HepG2 (cell line): ENCODE data around the gene WNT5B. TPM values are rescaled to one million over a fixed set of nuclear protein-coding genes. Genes with fewer than 3 reads are reported as not detected.

ENCODE experiments used
- AHR ChIP-seq: IDR thresholded peaks from 2 replicates; pipeline ENCODE4 v1.6.1; 2018; ENCODE audit warnings: missing genetic modification reagents, missing compliant biosample characterization
- ARNT ChIP-seq: fragments of 450-650 bp; IDR thresholded peaks from 2 replicates; pipeline ENCODE4 v1.6.1; 2017
- HNRNPUL1 ChIP-seq: fragments of 200-400 bp; formaldehyde crosslinking; IDR thresholded peaks from 2 replicates; pipeline ENCODE4 v1.6.1; 2017; ENCODE audit warnings: low read depth, mild to moderate bottlenecking, low read length, moderate library complexity
- KMT2B ChIP-seq: IDR thresholded peaks from 2 replicates; pipeline ENCODE4 v1.6.1; 2016; ENCODE audit warnings: missing genetic modification reagents, missing compliant biosample characterization
- MBD4 ChIP-seq: IDR thresholded peaks from 2 replicates; pipeline ENCODE4 v1.6.1; 2012; ENCODE audit warnings: low read length, inconsistent platforms, borderline replicate concordance
- NFE2L1 ChIP-seq: sonication (generic); formaldehyde crosslinking; IDR thresholded peaks from 2 replicates; pipeline ENCODE4 v1.4.0; 2020; ENCODE audit warnings: missing genetic modification reagents, mild to moderate bottlenecking, borderline replicate concordance
- SIN3B ChIP-seq: fragments of 150-350 bp; IDR thresholded peaks from 2 replicates; pipeline ENCODE4 v1.6.1; 2014; ENCODE audit warnings: low read length
- SRSF4 ChIP-seq: fragments of 200-400 bp; formaldehyde crosslinking; IDR thresholded peaks from one replicate; pipeline ENCODE4 v1.6.1; 2018; ENCODE audit warnings: mild to moderate bottlenecking, low read depth, low read length, moderate library complexity; ENCODE audit not compliant: poor library complexity, severe bottlenecking
- STAT5B ChIP-seq: sonication (generic); formaldehyde crosslinking; IDR thresholded peaks from 2 replicates; pipeline ENCODE4 v1.4.0; 2020; ENCODE audit warnings: missing genetic modification reagents
- ZFP82 ChIP-seq: sonication (generic); formaldehyde crosslinking; IDR thresholded peaks from 2 replicates; pipeline ENCODE4 v1.5.1; 2020; ENCODE audit warnings: mild to moderate bottlenecking, missing genetic modification reagents, borderline replicate concordance
- ZSCAN12 ChIP-seq: sonication (generic); formaldehyde crosslinking; IDR thresholded peaks from 2 replicates; pipeline ENCODE4 v1.9.0; 2021; ENCODE audit warnings: mild to moderate bottlenecking, missing genetic modification reagents
- polyA plus RNA-seq, 8 experiments: library from polyadenylated mRNA; depleted of rRNA in 3 of 8; stranded (reverse) in 7 of 8; unstranded in 1 of 8; fragments of >200 nt; fragmentation: Illumina TruSeq in 4 of 8; extraction: Trizol in 4 of 8; gene quantifications; 2 replicates each; pipeline versions ENCODE4 v1.2.1 to v1.2.3, GENCODE V29; 2011 to 2016; ENCODE audit warnings: low read depth in 4 of 8, missing spikeins in 1 of 8, mixed read lengths in 1 of 8; ENCODE audit not compliant: insufficient read depth in 1 of 8
- total RNA-seq, 5 experiments: library from RNA; depleted of rRNA; stranded (reverse); fragments of >200 nt; fragmentation: Illumina TruSeq; extraction: Trizol; gene quantifications; 2 replicates each; pipeline ENCODE4 v1.2.3, GENCODE V29; 2016; ENCODE audit warnings: low read depth in 1 of 5
- TF ChIP-seq, protein P1 (sequence below): sonication (generic); formaldehyde crosslinking; IDR thresholded peaks from 2 replicates; pipeline ENCODE4 v1.8.1; 2022; ENCODE audit warnings: low read depth, mild to moderate bottlenecking, missing genetic modification reagents
- TF ChIP-seq, protein P2 (sequence below): sonication (generic); formaldehyde crosslinking; IDR thresholded peaks from 2 replicates; pipeline ENCODE4 v1.4.0; 2020; ENCODE audit warnings: missing genetic modification reagents, borderline replicate concordance
- TF ChIP-seq, protein P3 (sequence below): sonication (generic); formaldehyde crosslinking; conservative IDR thresholded peaks from 2 replicates; pipeline ENCODE4 v1.4.0; 2020; ENCODE audit warnings: mild to moderate bottlenecking, missing genetic modification reagents, moderate library complexity
- TF ChIP-seq, protein P4 (sequence below): IDR thresholded peaks from 2 replicates; pipeline ENCODE4 v1.6.1; 2016

Gene WNT5B
- total and polyA plus RNA-seq, 2 of the 13 experiments (the other 11 are each of a cell fraction or from before 2014, with no cell fraction given) = 0.04 TPM; not detected in 1

DNA sequence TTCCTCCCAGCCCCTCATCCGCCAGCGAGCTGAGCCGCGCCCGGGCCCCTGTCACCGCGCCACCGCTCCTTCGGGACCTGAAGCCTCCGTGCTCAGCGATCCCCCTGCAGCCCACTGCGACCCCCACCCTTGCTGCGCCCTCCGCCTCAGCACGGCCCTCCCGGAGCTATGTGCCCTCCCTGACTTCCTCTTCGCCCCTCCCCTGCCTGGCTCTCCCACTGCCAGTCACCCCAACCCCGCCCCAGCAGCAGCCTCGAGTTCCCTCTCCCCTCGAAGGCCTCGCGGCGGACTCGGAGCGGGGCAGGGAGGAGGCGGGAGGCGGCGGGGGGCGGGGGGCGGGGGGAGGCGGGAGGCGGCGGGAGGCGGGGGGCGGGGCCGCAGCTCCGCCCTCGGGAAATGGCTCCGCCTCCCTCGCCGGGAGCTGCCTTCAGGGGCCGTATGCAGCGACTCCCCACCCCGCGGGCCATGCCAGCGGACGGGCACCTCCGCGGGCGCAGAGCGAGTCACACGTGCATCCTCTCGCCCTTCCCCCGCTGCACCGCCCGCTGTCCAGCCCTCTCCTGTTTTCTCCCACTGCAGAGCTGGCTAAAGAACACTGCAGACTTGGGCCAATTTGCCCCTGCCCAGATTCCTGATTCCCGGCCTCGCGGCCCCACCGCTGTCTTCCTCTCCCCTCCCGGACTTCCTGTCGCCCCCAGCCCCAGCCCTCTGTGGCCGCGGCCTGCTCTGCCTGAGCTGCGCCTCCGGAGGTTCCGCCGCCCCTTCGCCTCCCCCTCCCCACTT lies 32.7 kb downstream of the WNT5B start (continued):
- TF ChIP-seq, protein P1, sequence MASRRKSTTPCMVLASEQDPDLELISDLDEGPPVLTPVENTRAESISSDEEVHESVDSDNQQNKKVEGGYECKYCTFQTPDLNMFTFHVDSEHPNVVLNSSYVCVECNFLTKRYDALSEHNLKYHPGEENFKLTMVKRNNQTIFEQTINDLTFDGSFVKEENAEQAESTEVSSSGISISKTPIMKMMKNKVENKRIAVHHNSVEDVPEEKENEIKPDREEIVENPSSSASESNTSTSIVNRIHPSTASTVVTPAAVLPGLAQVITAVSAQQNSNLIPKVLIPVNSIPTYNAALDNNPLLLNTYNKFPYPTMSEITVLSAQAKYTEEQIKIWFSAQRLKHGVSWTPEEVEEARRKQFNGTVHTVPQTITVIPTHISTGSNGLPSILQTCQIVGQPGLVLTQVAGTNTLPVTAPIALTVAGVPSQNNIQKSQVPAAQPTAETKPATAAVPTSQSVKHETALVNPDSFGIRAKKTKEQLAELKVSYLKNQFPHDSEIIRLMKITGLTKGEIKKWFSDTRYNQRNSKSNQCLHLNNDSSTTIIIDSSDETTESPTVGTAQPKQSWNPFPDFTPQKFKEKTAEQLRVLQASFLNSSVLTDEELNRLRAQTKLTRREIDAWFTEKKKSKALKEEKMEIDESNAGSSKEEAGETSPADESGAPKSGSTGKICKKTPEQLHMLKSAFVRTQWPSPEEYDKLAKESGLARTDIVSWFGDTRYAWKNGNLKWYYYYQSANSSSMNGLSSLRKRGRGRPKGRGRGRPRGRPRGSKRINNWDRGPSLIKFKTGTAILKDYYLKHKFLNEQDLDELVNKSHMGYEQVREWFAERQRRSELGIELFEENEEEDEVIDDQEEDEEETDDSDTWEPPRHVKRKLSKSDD = no peak
- TF ChIP-seq, protein P2, sequence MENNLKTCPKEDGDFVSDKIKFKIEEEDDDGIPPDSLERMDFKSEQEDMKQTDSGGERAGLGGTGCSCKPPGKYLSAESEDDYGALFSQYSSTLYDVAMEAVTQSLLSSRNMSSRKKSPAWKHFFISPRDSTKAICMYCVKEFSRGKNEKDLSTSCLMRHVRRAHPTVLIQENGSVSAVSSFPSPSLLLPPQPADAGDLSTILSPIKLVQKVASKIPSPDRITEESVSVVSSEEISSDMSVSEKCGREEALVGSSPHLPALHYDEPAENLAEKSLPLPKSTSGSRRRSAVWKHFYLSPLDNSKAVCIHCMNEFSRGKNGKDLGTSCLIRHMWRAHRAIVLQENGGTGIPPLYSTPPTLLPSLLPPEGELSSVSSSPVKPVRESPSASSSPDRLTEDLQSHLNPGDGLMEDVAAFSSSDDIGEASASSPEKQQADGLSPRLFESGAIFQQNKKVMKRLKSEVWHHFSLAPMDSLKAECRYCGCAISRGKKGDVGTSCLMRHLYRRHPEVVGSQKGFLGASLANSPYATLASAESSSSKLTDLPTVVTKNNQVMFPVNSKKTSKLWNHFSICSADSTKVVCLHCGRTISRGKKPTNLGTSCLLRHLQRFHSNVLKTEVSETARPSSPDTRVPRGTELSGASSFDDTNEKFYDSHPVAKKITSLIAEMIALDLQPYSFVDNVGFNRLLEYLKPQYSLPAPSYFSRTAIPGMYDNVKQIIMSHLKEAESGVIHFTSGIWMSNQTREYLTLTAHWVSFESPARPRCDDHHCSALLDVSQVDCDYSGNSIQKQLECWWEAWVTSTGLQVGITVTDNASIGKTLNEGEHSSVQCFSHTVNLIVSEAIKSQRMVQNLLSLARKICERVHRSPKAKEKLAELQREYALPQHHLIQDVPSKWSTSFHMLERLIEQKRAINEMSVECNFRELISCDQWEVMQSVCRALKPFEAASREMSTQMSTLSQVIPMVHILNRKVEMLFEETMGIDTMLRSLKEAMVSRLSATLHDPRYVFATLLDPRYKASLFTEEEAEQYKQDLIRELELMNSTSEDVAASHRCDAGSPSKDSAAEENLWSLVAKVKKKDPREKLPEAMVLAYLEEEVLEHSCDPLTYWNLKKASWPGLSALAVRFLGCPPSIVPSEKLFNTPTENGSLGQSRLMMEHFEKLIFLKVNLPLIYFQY (CRISPR knock-in tag) = no peak; the same call in 1 of the 2 replicates
- TF ChIP-seq MBD4 = no peak
- TF ChIP-seq NFE2L1 = no peak
- no peak for TF ChIP-seq HNRNPUL1
- no peak for TF ChIP-seq ZFP82 (CRISPR knock-in tag)
- TF ChIP-seq SRSF4 = no peak
- TF ChIP-seq, protein P3, sequence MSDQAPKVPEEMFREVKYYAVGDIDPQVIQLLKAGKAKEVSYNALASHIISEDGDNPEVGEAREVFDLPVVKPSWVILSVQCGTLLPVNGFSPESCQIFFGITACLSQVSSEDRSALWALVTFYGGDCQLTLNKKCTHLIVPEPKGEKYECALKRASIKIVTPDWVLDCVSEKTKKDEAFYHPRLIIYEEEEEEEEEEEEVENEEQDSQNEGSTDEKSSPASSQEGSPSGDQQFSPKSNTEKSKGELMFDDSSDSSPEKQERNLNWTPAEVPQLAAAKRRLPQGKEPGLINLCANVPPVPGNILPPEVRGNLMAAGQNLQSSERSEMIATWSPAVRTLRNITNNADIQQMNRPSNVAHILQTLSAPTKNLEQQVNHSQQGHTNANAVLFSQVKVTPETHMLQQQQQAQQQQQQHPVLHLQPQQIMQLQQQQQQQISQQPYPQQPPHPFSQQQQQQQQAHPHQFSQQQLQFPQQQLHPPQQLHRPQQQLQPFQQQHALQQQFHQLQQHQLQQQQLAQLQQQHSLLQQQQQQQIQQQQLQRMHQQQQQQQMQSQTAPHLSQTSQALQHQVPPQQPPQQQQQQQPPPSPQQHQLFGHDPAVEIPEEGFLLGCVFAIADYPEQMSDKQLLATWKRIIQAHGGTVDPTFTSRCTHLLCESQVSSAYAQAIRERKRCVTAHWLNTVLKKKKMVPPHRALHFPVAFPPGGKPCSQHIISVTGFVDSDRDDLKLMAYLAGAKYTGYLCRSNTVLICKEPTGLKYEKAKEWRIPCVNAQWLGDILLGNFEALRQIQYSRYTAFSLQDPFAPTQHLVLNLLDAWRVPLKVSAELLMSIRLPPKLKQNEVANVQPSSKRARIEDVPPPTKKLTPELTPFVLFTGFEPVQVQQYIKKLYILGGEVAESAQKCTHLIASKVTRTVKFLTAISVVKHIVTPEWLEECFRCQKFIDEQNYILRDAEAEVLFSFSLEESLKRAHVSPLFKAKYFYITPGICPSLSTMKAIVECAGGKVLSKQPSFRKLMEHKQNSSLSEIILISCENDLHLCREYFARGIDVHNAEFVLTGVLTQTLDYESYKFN (CRISPR knock-in tag) = no peak; the same call in 1 of the 2 replicates
- TF ChIP-seq AHR (CRISPR knock-in tag) = 0 out of 2 replicates have a peak, but pooled peaks have one; percentile 44
- TF ChIP-seq SIN3B = no peak
- TF ChIP-seq STAT5B (CRISPR knock-in tag) = no peak
- peak; percentile 43; the same call in 1 of the 2 replicates for TF ChIP-seq KMT2B (CRISPR knock-in tag)
- no peak for TF ChIP-seq ARNT
- TF ChIP-seq, protein P4, sequence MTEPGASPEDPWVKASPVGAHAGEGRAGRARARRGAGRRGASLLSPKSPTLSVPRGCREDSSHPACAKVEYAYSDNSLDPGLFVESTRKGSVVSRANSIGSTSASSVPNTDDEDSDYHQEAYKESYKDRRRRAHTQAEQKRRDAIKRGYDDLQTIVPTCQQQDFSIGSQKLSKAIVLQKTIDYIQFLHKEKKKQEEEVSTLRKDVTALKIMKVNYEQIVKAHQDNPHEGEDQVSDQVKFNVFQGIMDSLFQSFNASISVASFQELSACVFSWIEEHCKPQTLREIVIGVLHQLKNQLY = peak; percentile 62; the same call in 1 of the 2 replicates
- no peak for TF ChIP-seq ZSCAN12 (CRISPR knock-in tag)
